Vagina (tissue), 2 donors: ENCODE results near the gene RPRD1B. TPM values are rescaled to one million over a fixed set of nuclear protein-coding genes. Genes with fewer than 3 reads are reported as not detected.
A peak's percentile ranks its signal among the peaks of the same experiment; 100 is the strongest.

Experiments
- DNase-seq, 2 donors: peaks; one replicate each; pipeline ENCODE4 v3.0.0-alpha.2; 2017; ENCODE audit errors: extremely low spot score in 2 of 2
- H3K27ac ChIP-seq: fragments of 200-600 bp; sonication (generic); one replicate; pipeline ENCODE4 v1.5.1; 2019
- H3K27me3 ChIP-seq: fragments of 200-600 bp; sonication (generic); one replicate; pipeline ENCODE4 v1.5.1; 2019
- H3K36me3 ChIP-seq, 2 donors: fragments of 200-600 bp; sonication (generic); one replicate each; pipeline ENCODE4 v1.5.1; 2017 to 2019
- H3K4me1 ChIP-seq: fragments of 200-600 bp; sonication (generic); one replicate; pipeline ENCODE4 v1.5.1; 2019
- H3K4me3 ChIP-seq, 2 donors: fragments of 200-600 bp; sonication (generic); 1 replicate in 1 of 2; 2 replicates in 1 of 2; pipeline ENCODE4 v1.5.1; 2016 to 2019
- H3K9me3 ChIP-seq: fragments of 200-600 bp; sonication (generic); one replicate; pipeline ENCODE4 v1.5.1; 2019
- CTCF ChIP-seq, 3 experiments: fragments of 450-650 bp in 2 of 3; fragments of 200-600 bp in 1 of 3; sonication (generic) in 1 of 3; IDR thresholded peaks; one replicate each; pipeline ENCODE4 v1.5.1; 2017 to 2019; ENCODE audit warnings: antibody characterized with exemption in 3 of 3, mild to moderate bottlenecking in 2 of 3, moderate library complexity in 2 of 3
- POLR2A ChIP-seq, 2 donors: fragments of 450-650 bp; IDR thresholded peaks; one replicate each; pipeline ENCODE4 v1.6.1; 2017; ENCODE audit warnings: antibody characterized with exemption in 2 of 2, mild to moderate bottlenecking in 2 of 2, moderate library complexity in 2 of 2
- POLR2AphosphoS5 ChIP-seq, 2 donors: sonication (generic); formaldehyde crosslinking; IDR thresholded peaks; one replicate each; pipeline ENCODE4 v1.9.0; 2017; ENCODE audit warnings: antibody characterized with exemption in 2 of 2, mild to moderate bottlenecking in 2 of 2, low read depth in 1 of 2; ENCODE audit not compliant: insufficient read depth in 1 of 2
- intact Hi-C: fragments of 100-400 bp; cut with DNase I; formaldehyde crosslinking; loops from one replicate; pipeline ENCODE4 v1.15.1; 2023
- total RNA-seq: library from RNA; depleted of rRNA; stranded (reverse); fragments of >200 nt; gene quantifications from one replicate; pipeline ENCODE4 v1.2.3, GENCODE V29; 2016

RPRD1B gene
- total RNA-seq, 1 donor from 2014 or later = 23.8 TPM

GRCh38 chr20:38112930-38113294, 79.4 kb downstream of the RPRD1B start:
- no peak for TF ChIP-seq POLR2A (IDR thresholded peaks at IDR 0.05)
- no peak for TF ChIP-seq POLR2AphosphoS5 (IDR thresholded peaks at IDR 0.05; ENCODE audit: insufficient read depth in 1 of 2, low read depth in 1 of 2)
- no peak for TF ChIP-seq CTCF (IDR thresholded peaks at IDR 0.05)
- no peaks in the 10 kb centered on the region for H3K9me3 ChIP-seq
- H3K4me1 ChIP-seq = peaks cover 32% of the 10 kb centered on the region
- no peak overlapping the region for H3K4me3 ChIP-seq
- peak in 1 of 2 donors; percentile 90 for DNase-seq
- no peaks in the 10 kb centered on the region for H3K27me3 ChIP-seq
- intact Hi-C loops = loop anchor here (5.0 kb wide), 1 partner anchor 36 kb away; no protein-coding TSS in a partner anchor
- no peaks in the 10 kb centered on the region for H3K36me3 ChIP-seq
- H3K27ac ChIP-seq = no peak overlapping the region

GRCh38 chr20:38113401-38114325, 80.1 kb downstream of the RPRD1B start:
- peak; percentile 77 to 79 for DNase-seq
- H3K27me3 ChIP-seq = no peaks in the 10 kb centered on the region
- H3K4me3 ChIP-seq = no peak overlapping the region
- TF ChIP-seq POLR2AphosphoS5 (IDR thresholded peaks at IDR 0.05; ENCODE audit: insufficient read depth in 1 of 2, low read depth in 1 of 2) (no peak), CTCF (IDR thresholded peaks at IDR 0.05) (no peak), POLR2A (IDR thresholded peaks at IDR 0.05) (no peak)
- H3K36me3 ChIP-seq = no peaks in the 10 kb centered on the region
- peaks cover 28% of the 10 kb centered on the region for H3K4me1 ChIP-seq
- intact Hi-C loops = loop anchor here (5.0 kb wide), 1 partner anchor 36 kb away; no protein-coding TSS in a partner anchor
- H3K9me3 ChIP-seq = no peaks in the 10 kb centered on the region
- no peak overlapping the region for H3K27ac ChIP-seq

GRCh38 chr20:38114353-38114791, 80.8 kb downstream of the RPRD1B start:
- Histone ChIP-seq H3K9me3 (no peaks in the 10 kb centered on the region), H3K4me1 (peaks cover 24% of the 10 kb centered on the region), H3K27me3 (no peaks in the 10 kb centered on the region), H3K27ac (no peak overlapping the region), H3K36me3 (no peaks in the 10 kb centered on the region), H3K4me3 (no peak overlapping the region)
- TF ChIP-seq CTCF (IDR thresholded peaks at IDR 0.05) (no peak), POLR2A (IDR thresholded peaks at IDR 0.05) (no peak), POLR2AphosphoS5 (IDR thresholded peaks at IDR 0.05; ENCODE audit: insufficient read depth in 1 of 2, low read depth in 1 of 2) (no peak)
- intact Hi-C loops = loop anchor here (5.0 kb wide), 1 partner anchor 37 kb away; no protein-coding TSS in a partner anchor
- peak in 1 of 2 donors; percentile 27 for DNase-seq

- Histone ChIP-seq H3K36me3 (no peaks in the 10 kb centered on the region), H3K9me3 (no peaks in the 10 kb centered on the region), H3K27me3 (no peaks in the 10 kb centered on the region), H3K27ac (no peak overlapping the region), H3K4me3 (no peak overlapping the region), H3K4me1 (peaks cover 18% of the 10 kb centered on the region)
- intact Hi-C loops = no loop called here
- TF ChIP-seq POLR2A (IDR thresholded peaks at IDR 0.05) = no peak
- no peak for TF ChIP-seq POLR2AphosphoS5 (IDR thresholded peaks at IDR 0.05; ENCODE audit: insufficient read depth in 1 of 2, low read depth in 1 of 2)
- no peak for TF ChIP-seq CTCF (IDR thresholded peaks at IDR 0.05)
- no peak for DNase-seq
Measured at GRCh38 chr20:38115205-38115604, 81.7 kb downstream of the RPRD1B start.

- Histone ChIP-seq H3K27ac (no peak overlapping the region), H3K4me3 (no peak overlapping the region), H3K9me3 (no peaks in the 10 kb centered on the region), H3K4me1 (peaks cover 15% of the 10 kb centered on the region), H3K27me3 (no peaks in the 10 kb centered on the region), H3K36me3 (no peaks in the 10 kb centered on the region)
- intact Hi-C loops = no loop called here
- no peak for DNase-seq
- TF ChIP-seq POLR2AphosphoS5 (IDR thresholded peaks at IDR 0.05; ENCODE audit: insufficient read depth in 1 of 2, low read depth in 1 of 2) (no peak), POLR2A (IDR thresholded peaks at IDR 0.05) (no peak), CTCF (IDR thresholded peaks at IDR 0.05) (no peak)
Measured at GRCh38 chr20:38115896-38116295, 82.3 kb downstream of the RPRD1B start.
